Measurements from ENCODE around the gene RSPH10B. TPM values are rescaled to one million over a fixed set of nuclear protein-coding genes. Genes with fewer than 3 reads are reported as not detected.
"Not testable (repeated sequence)": the region's sequence is repeated elsewhere in the genome, so short reads cannot be mapped to it uniquely, and the experiment has no call there.

The RSPH10B gene
- total RNA-seq, 1 experiment from 2014 or later, result not detected

DNA sequence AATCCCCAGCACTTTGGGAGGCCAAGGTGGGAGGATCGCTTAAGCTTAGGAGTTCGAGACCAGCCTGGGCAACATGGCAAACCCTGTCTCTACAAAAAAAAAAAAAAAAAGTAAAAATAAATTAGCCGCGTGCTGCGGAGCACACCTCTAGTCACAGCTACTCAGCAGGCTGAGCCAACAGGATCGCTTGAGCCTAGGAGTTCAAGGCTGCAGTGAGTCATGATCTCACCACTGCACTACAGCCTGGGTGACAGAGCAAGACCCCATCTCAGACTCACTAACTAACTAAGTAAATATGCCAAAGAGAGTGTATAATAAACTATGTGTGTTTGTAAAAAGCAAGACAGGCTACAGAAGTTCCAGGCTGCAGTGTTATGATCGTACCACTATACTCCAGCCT, 6.7 kb downstream of the RSPH10B start:
- not testable (repeated sequence) for DNase-seq; H3K36me3 ChIP-seq (replicated peaks; ENCODE audit: control insufficient read depth, insufficient read depth, low read length); H3K4me3 ChIP-seq (ENCODE audit: insufficient read depth, low read depth, low read length); H3K27me3 ChIP-seq (ENCODE audit: control insufficient read depth, insufficient read depth, low read length)

- H3K36me3 ChIP-seq (replicated peaks; ENCODE audit: control insufficient read depth, insufficient read depth, low read length); H3K4me3 ChIP-seq (ENCODE audit: insufficient read depth, low read depth, low read length); DNase-seq; H3K27me3 ChIP-seq (ENCODE audit: control insufficient read depth, insufficient read depth, low read length): not testable (repeated sequence)
Measured at GRCh38 chr7:5963205-5963604, 7.3 kb downstream of the RSPH10B start.

DNA sequence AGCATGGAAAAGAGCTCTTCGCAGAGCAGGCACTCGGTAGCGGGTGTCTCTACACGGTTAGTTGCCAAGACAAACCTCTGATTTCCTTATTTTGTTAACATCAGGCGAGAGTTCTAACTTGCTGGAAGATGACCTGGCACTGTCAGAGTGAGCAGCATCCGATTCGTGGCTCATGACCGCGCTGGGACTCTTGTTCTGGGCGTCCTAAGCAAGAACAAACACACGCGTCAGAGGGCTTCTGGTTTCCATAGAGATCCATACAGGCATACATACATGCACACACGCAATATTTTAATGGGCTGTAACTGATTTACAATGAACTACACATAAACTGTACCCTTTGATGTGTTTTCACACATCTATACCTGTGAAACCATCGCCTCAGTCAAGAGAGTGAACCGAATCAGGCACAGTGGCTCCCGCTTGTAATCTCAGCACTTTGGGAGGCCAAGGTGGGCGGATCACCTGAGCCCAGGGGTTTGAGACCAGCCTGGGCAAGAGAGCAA, 35.5 kb downstream of the RSPH10B start:
- H3K4me3 ChIP-seq (ENCODE audit: insufficient read depth, low read depth, low read length); H3K36me3 ChIP-seq (replicated peaks; ENCODE audit: control insufficient read depth, insufficient read depth, low read length); DNase-seq; H3K27me3 ChIP-seq (ENCODE audit: control insufficient read depth, insufficient read depth, low read length): not testable (repeated sequence)

DNA sequence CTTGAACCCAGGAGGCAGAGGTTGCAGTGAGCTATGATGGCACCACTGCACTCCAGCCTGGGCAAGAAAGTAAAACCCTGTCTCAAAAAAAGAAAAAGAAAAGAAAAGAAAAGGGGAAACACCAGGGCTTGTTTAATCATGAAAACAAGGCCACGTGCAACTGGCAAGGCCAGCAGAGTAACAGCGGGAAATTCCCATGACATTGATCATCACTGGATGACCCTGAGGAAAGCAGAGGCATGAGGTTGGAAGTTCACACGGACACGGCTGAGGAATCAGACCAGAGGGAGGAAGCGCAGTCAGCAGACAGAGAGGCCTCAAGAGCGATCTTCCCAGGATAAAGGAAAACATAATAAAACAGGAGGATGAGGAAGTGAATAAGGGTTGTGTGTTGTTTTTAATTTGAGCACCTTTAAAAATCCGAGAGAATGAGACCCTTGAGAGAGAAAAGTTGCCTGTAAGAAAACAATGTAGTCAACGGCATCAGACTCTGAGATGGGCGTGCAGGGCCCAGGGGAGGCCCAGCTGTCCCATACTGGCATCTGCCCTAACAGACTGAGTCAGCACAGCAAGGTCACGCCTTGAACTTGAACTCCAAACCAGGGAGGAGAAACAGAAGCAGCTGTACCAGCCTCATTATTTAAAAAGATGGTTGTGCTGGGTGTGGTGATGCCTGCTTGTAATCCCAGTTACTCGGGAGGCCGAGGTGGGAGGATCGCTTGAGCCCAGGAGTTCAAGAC, 38.4 kb downstream of the RSPH10B start:
- H3K36me3 ChIP-seq (replicated peaks; ENCODE audit: control insufficient read depth, insufficient read depth, low read length); H3K27me3 ChIP-seq (ENCODE audit: control insufficient read depth, insufficient read depth, low read length); DNase-seq; H3K4me3 ChIP-seq (ENCODE audit: insufficient read depth, low read depth, low read length): not testable (repeated sequence)

DNA sequence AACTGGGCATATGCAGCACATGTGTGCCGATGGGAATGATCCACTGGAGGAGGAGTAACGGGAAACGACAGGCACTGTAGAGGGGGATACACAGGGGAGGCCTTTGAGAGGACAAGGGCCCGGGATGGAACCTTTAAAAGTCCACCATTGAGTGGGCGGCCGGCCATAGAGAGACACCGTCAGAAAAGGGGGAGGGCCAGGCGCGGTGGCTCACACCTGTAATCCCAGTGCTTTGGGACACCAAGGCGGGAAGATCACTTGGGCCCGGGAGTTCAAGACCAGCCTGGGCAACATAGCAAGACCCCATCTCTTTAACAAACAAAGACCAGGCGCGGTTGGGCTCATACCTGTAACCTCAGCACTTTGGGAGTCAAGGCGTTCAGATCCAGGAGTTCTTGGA, 39.2 kb downstream of the RSPH10B start:
- not testable (repeated sequence) for H3K36me3 ChIP-seq (replicated peaks; ENCODE audit: control insufficient read depth, insufficient read depth, low read length); H3K27me3 ChIP-seq (ENCODE audit: control insufficient read depth, insufficient read depth, low read length); H3K4me3 ChIP-seq (ENCODE audit: insufficient read depth, low read depth, low read length)
- DNase-seq, result peak; percentile 5

DNA sequence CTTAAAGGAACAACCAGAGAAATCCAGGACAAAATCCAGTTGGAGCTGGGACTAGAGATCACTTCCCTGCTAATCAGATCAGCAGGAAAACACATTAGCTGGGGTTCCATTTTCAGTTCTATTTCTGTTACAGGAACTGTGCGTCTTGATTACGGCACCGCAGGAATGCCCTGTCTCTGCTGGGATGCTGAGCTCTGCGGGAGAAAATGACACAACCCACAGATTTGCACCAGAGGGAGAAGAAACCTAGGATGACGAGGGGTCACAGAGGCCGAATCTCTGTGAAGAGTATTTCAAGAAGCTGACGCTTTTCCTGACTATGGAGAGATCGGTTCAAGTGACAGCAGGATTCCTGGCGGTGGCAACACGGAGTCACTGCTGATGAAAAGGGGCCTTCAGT, 40.2 kb downstream of the RSPH10B start:
- not testable (repeated sequence) for H3K36me3 ChIP-seq (replicated peaks; ENCODE audit: control insufficient read depth, insufficient read depth, low read length); H3K4me3 ChIP-seq (ENCODE audit: insufficient read depth, low read depth, low read length); H3K27me3 ChIP-seq (ENCODE audit: control insufficient read depth, insufficient read depth, low read length); DNase-seq

GRCh38 chr7:5926263-5926870, 44.1 kb downstream of the RSPH10B start:
- not testable (repeated sequence) for H3K4me3 ChIP-seq (ENCODE audit: insufficient read depth, low read depth, low read length); H3K36me3 ChIP-seq (replicated peaks; ENCODE audit: control insufficient read depth, insufficient read depth, low read length); H3K27me3 ChIP-seq (ENCODE audit: control insufficient read depth, insufficient read depth, low read length); DNase-seq

DNA sequence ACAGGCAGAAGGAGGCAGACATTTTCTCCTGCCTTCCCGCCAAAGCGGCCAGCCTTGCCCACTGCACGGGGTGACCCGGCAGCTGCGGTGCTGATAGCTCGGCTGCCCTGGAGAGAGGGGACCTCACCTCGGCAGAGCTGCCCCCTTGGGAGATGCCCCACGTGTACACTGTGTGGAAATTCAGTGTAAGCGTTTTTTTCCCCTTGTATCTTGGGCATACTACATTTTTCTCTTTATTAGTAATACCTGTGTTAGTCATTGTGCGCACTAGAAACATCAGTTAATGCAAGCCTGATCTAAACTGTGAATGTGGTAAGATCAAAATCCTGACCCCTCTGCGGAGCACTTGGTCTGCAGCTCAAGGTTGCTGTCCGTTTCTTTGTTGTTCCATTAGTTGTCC, 45.9 kb downstream of the RSPH10B start:
- H3K4me3 ChIP-seq (ENCODE audit: insufficient read depth, low read depth, low read length); H3K36me3 ChIP-seq (replicated peaks; ENCODE audit: control insufficient read depth, insufficient read depth, low read length); H3K27me3 ChIP-seq (ENCODE audit: control insufficient read depth, insufficient read depth, low read length); DNase-seq: not testable (repeated sequence)

- not testable (repeated sequence) for H3K36me3 ChIP-seq (replicated peaks; ENCODE audit: control insufficient read depth, insufficient read depth, low read length); DNase-seq; H3K27me3 ChIP-seq (ENCODE audit: control insufficient read depth, insufficient read depth, low read length); H3K4me3 ChIP-seq (ENCODE audit: insufficient read depth, low read depth, low read length)
Measured at GRCh38 chr7:5924180-5924579, 46.3 kb downstream of the RSPH10B start.

- DNase-seq; H3K4me3 ChIP-seq (ENCODE audit: insufficient read depth, low read depth, low read length); H3K36me3 ChIP-seq (replicated peaks; ENCODE audit: control insufficient read depth, insufficient read depth, low read length); H3K27me3 ChIP-seq (ENCODE audit: control insufficient read depth, insufficient read depth, low read length): not testable (repeated sequence)
Measured at GRCh38 chr7:5916529-5916928, 54.0 kb downstream of the RSPH10B start.

- not testable (repeated sequence) for H3K4me3 ChIP-seq (ENCODE audit: insufficient read depth, low read depth, low read length); H3K36me3 ChIP-seq (replicated peaks; ENCODE audit: control insufficient read depth, insufficient read depth, low read length); H3K27me3 ChIP-seq (ENCODE audit: control insufficient read depth, insufficient read depth, low read length); DNase-seq
Measured at GRCh38 chr7:5908835-5909234, 61.7 kb downstream of the RSPH10B start.

GRCh38 chr7:5904726-5905125, 65.8 kb downstream of the RSPH10B start:
- not testable (repeated sequence) for DNase-seq; H3K4me3 ChIP-seq (ENCODE audit: insufficient read depth, low read depth, low read length); H3K27me3 ChIP-seq (ENCODE audit: control insufficient read depth, insufficient read depth, low read length); H3K36me3 ChIP-seq (replicated peaks; ENCODE audit: control insufficient read depth, insufficient read depth, low read length)

- not testable (repeated sequence) for H3K36me3 ChIP-seq (replicated peaks; ENCODE audit: control insufficient read depth, insufficient read depth, low read length); H3K27me3 ChIP-seq (ENCODE audit: control insufficient read depth, insufficient read depth, low read length); DNase-seq; H3K4me3 ChIP-seq (ENCODE audit: insufficient read depth, low read depth, low read length)
Measured at GRCh38 chr7:5903002-5903401, 67.5 kb downstream of the RSPH10B start.

DNA sequence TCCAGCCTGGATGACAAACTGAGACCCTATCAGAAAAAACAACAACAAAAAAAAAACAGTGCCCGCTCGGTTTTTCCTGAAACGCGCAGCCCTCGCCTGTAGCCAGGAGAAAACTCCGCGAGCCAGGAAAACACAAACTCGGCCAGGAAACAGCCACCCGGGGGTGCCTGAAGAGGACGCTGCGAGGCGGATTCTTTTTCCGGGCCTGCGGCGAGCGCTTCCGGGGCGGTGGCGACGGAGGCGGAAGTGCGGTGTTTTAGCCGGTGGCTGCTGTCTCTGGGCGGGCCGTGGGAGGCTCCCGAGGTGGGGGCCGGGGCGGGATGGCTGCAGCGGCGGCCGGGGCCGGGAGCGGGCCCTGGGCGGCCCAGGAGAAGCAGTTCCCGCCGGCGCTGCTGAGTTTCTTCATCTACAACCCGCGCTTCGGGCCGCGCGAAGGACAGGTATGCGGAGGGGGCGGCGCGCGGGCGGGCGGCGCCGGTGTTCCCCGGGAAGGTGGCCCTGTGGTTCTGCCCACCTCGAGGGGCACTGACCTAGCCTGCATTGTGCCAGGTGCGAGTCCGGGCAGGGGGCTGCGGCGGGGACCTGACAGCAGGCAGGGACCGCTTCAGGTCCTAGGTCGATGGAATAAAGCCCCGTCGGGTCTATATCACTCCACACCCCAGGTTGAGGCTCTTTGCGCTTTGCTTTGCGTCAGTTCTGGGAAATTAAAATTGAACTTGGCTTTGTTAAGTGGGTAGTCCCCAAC, 71.8 kb downstream of the RSPH10B start, which contains the start of gene CCZ1:
Gene CCZ1 (plus strand): TSS at position 254 of the 745 bp plus-strand sequence. CDS start 67 bp downstream, at position 321.
- not testable (repeated sequence) for H3K36me3 ChIP-seq (replicated peaks; ENCODE audit: control insufficient read depth, insufficient read depth, low read length); H3K27me3 ChIP-seq (ENCODE audit: control insufficient read depth, insufficient read depth, low read length)
- H3K4me3 ChIP-seq (ENCODE audit: insufficient read depth, low read depth, low read length), result peak within 1 kb of the TSS; percentile 21
- DNase-seq, result peak; percentile 44

Data from H7 (cell line).